ENCODE data around the gene NPSR1.
"Not testable (repeated sequence)": the region's sequence is repeated elsewhere in the genome, so short reads cannot be mapped to it uniquely, and the experiment has no call there.

NPSR1 gene

DNA sequence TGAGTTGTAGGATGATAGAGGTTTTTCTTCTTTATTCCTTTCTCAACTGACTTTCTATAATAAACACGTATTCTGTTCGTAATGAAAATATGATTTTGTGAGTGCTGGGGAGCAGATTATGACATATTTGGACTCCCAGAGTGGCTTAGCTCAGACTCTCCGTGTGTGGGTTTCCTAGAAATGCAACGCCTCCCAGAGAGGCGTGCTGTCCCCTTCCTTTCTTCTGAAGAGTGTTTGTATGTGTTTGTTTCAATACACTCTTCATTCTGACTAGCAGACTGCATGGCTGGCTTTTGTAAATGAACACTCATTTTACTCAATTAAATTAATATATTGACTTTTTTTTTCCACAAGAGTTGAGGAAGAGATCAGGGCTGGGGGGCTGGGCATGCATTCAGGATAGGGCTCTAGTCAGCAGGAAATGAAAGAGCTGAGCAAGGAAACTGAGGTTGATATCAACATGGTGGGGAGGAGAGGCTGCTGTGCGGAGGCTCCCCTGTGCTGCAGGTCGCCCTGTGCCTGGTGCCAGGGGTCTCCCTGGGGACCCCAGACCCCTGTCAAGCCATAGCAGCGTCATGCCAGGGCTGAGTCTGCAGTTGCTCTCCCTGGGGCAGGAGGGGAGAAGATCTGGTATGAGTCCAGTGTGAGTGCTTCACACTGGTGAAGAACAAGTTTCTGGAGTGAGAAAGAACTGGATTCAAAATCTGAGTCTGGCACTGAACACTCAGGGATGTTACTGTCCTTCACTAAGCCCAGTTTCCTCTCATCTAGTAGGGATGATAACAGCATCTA is 221.1 kb downstream of the NPSR1 start:
- not testable (repeated sequence) for DNase-seq

- no peak for DNase-seq
These were observed 221.9 kb downstream of the NPSR1 start for GRCh38 chr7:34879871-34880270.

DNA sequence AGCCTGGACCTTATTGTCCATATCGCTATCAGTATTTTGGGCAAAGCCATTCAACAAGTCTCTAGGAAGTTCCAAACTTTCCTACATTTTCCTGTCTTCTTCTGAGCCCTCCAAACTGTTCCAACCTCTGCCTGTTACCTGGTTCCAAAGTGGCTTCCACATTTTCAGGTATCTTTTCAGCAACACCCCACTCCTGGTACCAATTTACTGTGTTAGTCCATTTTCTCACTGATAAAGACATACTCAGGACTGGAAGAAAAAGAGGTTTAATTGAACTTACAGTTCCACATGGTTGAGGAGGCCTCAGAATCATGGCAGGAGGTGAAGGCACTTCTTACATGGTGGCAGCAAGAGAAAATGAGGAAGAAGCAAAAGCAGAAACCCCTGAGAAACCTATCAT is 225.8 kb downstream of the NPSR1 start:
- not testable (repeated sequence) for DNase-seq

- DNase-seq: no peak
These were observed 228.8 kb downstream of the NPSR1 start for GRCh38 chr7:34886856-34887255.

- DNase-seq: no peak
These were observed 231.9 kb downstream of the NPSR1 start for GRCh38 chr7:34889951-34890350.

GRCh38 chr7:34895202-34895601 is 237.2 kb downstream of the NPSR1 start:
- DNase-seq: no peak

All from NCI-H1436 (cell line).